SW480 (cell line): ENCODE measurements around the gene FAN1.
A peak's percentile ranks its signal among the peaks of the same experiment; 100 is the strongest.
"Not testable (repeated sequence)": the region's sequence is repeated elsewhere in the genome, so short reads cannot be mapped to it uniquely, and the experiment has no call there.

Experiments used
- DNase-seq: peaks from one replicate; pipeline ENCODE4 v3.0.0-alpha.2; 2016; ENCODE audit warnings: low spot score

The FAN1 gene

DNA sequence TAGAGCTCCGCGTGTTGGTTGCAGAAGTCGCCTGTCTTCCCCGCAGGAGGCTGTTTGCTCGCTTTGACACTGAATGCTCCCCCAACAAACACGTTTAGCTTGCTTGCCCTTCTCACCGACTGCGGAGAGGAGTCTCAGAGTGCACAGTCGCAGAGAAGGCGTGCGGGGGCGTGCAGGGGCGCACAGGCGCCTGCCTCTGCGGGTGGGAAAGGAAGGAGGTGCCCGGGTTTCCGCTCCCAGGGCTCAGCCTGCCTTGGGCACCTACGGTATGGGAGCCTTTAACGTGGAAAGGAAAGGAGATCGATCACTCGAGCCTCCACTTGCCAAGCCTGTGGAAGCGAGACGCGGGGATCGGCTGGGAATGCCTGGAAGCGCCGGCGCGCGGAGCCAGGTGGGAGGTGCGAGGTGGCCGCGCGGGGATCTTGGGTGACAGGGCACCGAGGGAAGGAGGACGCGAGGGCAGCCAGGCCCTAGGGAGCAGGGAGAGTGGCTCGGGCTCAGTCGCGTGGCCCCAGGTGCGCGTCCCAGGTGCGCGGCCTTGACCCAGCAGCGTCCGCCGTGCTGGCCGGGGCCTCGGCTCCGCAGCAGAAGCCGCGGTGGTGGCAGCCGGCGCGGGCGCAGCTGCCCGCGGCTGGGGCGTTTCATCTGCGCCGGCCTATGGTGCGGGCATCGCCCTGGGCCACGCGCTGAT is at the start of gene FAN1:
Gene FAN1, plus strand, starts transcription at position 419 of the 691 bp plus-strand sequence. CDS start 749 bp downstream, outside the sequence.
- DNase-seq = peak; percentile 90

- peak; percentile 23 for DNase-seq
Measured at GRCh38 chr15:30859091-30859874, 44.4 kb upstream of the FAN1 start.

- no peak for DNase-seq
Measured at GRCh38 chr15:30865257-30865656, 38.5 kb upstream of the FAN1 start.

DNA sequence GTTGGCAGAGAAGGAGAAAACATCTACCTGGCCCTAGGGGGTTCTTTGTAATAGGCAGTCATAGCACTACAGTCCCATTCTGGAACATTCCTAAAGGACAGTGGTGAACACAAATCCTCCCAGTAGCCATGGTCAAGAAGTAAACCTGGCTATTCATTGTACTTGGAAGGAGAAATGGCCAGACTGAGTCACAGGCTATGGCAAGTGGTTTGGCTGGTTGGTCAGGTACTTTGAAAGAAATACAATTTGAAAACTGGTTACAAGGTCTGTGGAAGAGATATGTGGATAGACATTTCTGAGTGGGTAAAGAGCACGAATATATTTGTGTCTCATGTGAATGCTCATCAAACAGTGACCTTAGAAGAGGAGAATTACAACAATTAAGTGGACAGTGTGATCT is 33.0 kb upstream of the FAN1 start:
- no peak for DNase-seq

DNA sequence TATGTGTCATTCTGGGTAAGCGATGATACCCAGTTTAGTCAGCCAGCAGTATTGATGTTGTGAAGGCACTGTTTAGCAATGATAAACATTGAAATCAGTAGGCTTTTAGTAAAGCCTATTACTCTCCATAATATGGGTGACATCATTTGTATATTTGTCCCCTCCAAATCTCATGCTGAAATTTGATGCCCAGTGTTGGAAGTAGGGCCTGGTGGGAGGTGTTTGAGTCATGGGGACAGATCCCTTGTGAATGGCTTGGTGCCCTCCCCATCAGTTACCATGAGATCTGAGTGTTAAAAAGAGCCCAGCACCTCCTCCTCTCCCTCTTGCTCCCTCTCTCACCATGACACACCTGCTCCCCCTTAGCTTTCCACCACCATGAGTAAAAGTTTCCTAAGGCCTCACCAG is 31.4 kb upstream of the FAN1 start:
- no peak for DNase-seq

GRCh38 chr15:30877070-30877469 is 26.6 kb upstream of the FAN1 start:
- no peak for DNase-seq

GRCh38 chr15:30878515-30878914 is 25.2 kb upstream of the FAN1 start:
- DNase-seq = no peak

- DNase-seq = peak; percentile 49
Measured at GRCh38 chr15:30882849-30883433, 20.8 kb upstream of the FAN1 start.

- DNase-seq = not testable (repeated sequence)
Measured at GRCh38 chr15:30883666-30884065, 20.0 kb upstream of the FAN1 start.

- DNase-seq = peak; percentile 7
Measured at GRCh38 chr15:30885814-30886213, 17.9 kb upstream of the FAN1 start.

- DNase-seq = no peak
Measured at GRCh38 chr15:30889196-30889595, 14.5 kb upstream of the FAN1 start.

- DNase-seq = no peak
Measured at GRCh38 chr15:30895461-30896210, 8.1 kb upstream of the FAN1 start.

DNA sequence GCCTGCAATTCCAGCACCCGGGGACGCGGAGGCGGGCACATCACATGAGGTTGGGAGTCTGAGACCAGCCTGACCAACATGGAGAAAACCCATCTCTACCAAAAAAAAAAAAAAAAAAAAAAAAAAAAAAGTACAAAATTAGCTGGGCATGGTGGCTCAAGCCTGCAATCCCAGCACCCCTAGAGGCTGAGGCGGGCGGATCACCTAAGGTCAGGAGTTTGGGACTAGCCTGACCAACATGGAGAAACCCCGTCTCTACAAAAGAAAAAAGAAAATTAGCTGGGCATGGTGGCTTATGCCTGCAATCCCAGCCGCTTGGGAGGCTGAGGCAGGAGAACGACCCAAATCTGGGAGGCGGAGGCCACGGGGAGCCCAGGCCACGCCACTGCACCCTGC is 7.5 kb upstream of the FAN1 start:
- DNase-seq = no peak

DNA sequence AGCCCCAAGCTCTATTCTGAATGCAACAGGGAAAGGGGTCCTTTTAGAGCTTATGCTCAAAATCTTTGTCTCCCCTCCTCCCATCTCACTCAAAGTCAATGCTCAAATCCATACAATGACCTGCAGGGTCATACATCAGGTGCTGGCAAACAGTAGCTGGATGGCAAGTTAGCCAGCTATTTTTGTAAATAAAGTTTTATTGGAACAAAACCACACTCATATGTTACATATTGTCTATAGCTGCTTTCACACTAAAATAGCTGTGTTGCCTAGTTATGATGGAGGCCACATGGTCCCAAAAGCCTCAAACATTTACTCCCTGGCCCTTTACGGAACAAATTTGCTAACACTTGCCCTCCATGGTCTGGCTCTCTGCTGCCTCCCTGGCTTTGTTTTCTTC is 1.8 kb upstream of the FAN1 start:
- DNase-seq = no peak

DNA sequence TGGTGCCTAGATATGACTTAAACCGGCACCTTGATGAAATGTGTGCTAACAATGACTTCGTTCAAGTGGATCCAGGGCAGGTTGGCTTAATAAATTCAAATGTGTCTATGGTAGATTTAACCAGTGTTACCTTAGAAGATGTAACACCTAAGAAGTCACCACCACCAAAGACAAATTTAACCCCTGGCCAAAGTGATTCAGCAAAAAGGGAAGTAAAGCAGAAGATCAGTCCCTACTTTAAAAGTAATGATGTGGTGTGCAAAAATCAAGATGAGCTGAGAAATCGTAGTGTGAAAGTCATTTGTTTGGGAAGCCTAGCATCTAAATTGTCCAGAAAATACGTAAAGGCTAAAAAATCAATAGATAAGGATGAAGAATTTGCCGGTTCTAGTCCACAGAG is 1.1 kb downstream of the FAN1 start:
- no peak for DNase-seq

DNA sequence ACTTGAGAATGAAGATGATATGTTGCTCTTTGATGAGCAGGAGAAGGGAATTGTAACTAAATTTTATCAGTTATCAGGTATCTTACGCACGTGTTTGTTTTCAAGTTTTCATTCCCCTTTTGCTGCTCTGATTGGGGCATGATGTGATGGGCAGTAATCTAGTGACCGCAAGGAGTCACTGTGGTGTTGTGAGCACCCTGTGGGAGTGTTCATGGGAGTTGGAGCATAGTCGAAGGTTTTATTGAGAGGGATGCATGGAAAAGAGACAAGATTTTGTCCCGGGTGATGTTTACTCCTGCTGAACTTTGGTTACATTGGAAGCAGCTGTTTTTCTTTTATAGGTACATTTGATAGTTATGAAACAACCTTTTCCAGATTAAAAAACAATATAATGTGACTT is 2.1 kb downstream of the FAN1 start:
- no peak for DNase-seq

DNA sequence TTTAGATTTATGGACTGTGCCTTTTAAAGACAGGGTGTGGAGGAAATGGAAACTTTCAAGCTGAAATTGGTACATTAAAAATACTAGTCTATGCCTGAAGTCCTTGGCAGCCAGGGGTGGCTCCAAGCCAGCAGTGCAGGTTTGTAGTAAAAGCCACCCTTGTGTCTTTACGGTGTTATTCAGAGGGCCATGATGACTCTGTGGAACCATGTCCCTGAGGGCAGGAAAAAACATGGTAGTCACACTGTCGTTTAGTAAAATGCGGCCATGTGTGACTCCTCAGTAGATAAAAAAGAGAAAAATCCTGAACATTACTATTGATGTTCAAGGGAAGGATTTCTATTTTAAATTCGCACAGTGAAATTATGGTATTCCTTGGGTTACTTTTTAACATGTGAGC is 2.7 kb downstream of the FAN1 start:
- DNase-seq = no peak

GRCh38 chr15:30913761-30914160 is 10.0 kb downstream of the FAN1 start:
- no peak for DNase-seq

GRCh38 chr15:30917013-30917412 is 13.3 kb downstream of the FAN1 start:
- no peak for DNase-seq

GRCh38 chr15:30917675-30918074 is 14.0 kb downstream of the FAN1 start:
- no peak for DNase-seq

- no peak for DNase-seq
Measured at GRCh38 chr15:30918366-30918765, 14.7 kb downstream of the FAN1 start.

DNA sequence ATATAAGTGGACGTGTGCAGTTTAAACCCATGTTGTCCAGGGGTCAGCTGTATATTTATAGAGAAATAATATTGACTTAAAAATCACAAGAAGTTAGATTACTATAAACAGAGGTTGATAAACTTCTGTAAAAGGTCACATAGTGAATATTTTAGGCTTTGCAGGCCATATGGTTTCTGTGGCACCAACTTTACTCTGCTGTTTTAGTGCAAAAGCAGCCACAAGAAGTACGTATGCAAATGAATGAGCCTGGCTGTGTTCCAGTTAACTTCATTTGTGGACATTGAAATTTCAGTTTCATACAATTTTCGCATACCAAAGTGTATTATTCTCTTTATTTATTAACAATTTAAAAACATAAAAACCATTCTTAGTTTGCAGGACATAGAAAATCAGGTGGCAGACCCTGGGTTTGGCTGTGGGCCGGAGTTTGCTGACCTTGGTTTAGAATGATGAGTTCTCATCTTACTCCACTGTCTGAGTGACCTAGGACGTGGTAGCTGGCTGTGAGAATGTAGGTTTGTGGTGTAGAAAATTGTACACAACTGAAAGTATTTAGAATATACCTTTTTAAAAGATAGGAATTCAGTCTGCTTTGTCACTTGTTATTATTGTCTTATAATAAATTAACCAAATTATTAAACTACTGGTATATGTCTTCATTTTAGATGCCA is 16.3 kb downstream of the FAN1 start:
- DNase-seq = no peak
